ENCODE results near the gene ATP6V1F. TPM values are rescaled to one million over a fixed set of nuclear protein-coding genes. Genes with fewer than 3 reads are reported as not detected.

The ATP6V1F gene
- total RNA-seq, 5 donors from 2014 or later (not counting 1 experiment from before 2014, with no cell fraction given): 62.6 to 78.1 (median 75.5) TPM

- no peak overlapping the region for H3K27ac Mint-ChIP-seq
- peaks cover 0 to 2% (median 2%) of the 10 kb centered on the region in 3 donors for H3K9me3 Mint-ChIP-seq
- Histone ChIP-seq H3K4me3 (ENCODE audit: control insufficient read depth in 1 of 2, extremely low read depth in 1 of 2, low read length in 1 of 2) (no peak overlapping the region), H3K4me1 (ENCODE audit: control insufficient read depth in 1 of 2, extremely low read depth in 1 of 2, insufficient read depth in 2 of 2, low read length in 2 of 2) (peaks cover 0 to 5% of the 10 kb centered on the region in 2 experiments), H3K9me3 (no peaks in the 10 kb centered on the region), H3K36me3 (ENCODE audit: control insufficient read depth in 2 of 2, extremely low read depth in 1 of 2, insufficient read depth in 1 of 2, low read length in 1 of 2) (no peaks in the 10 kb centered on the region), H3K27me3 (replicated peaks in 1 of 2; ENCODE audit: control insufficient read depth in 2 of 2, extremely low read depth in 1 of 2, insufficient read depth in 2 of 2, low read length in 1 of 2) (peaks cover 0 to 51% of the 10 kb centered on the region in 2 experiments), H3K27ac (ENCODE audit: low read length) (no peak overlapping the region)
- ATAC-seq (replicated peaks in 1 of 4) (no peak), DNase-seq (no peak)
- 87% methylated on average over 16 of the region's 23 CpGs for WGBS (ENCODE audit: insufficient coverage)
- no peak overlapping the region for H3K4me3 Mint-ChIP-seq
- ChIA-PET CTCF (no interaction called here), POLR2A (no interaction called here)
- H3K36me3 Mint-ChIP-seq: no peaks in the 10 kb centered on the region
- H3K4me1 Mint-ChIP-seq: peaks cover 0 to 2% (median 0%) of the 10 kb centered on the region in 3 donors
- H3K27me3 Mint-ChIP-seq: peaks cover 8 to 20% of the 10 kb centered on the region in 2 donors
Observed at GRCh38 chr7:128893251-128894100, 30.8 kb downstream of the ATP6V1F start.

GRCh38 chr7:128894101-128894440 is 31.4 kb downstream of the ATP6V1F start:
- DNase-seq (no peak), ATAC-seq (replicated peaks in 1 of 4) (no peak)
- CTCF ChIA-PET: no interaction called here
- POLR2A ChIA-PET: no interaction called here
- no peak overlapping the region for H3K27ac Mint-ChIP-seq
- no peak overlapping the region for H3K4me3 ChIP-seq (ENCODE audit: control insufficient read depth in 1 of 2, extremely low read depth in 1 of 2, low read length in 1 of 2)
- H3K9me3 Mint-ChIP-seq: peaks cover 0 to 4% (median 4%) of the 10 kb centered on the region in 3 donors
- 100% methylated on average over 1 of the region's 6 CpGs for WGBS (ENCODE audit: insufficient coverage)
- peaks cover 0 to 2% (median 0%) of the 10 kb centered on the region in 3 donors for H3K4me1 Mint-ChIP-seq
- no peaks in the 10 kb centered on the region for H3K36me3 Mint-ChIP-seq
- peaks cover 8 to 21% of the 10 kb centered on the region in 2 donors for H3K27me3 Mint-ChIP-seq
- no peaks in the 10 kb centered on the region for H3K36me3 ChIP-seq (ENCODE audit: control insufficient read depth in 2 of 2, extremely low read depth in 1 of 2, insufficient read depth in 1 of 2, low read length in 1 of 2)
- no peak overlapping the region for H3K27ac ChIP-seq (ENCODE audit: low read length)
- H3K9me3 ChIP-seq: no peaks in the 10 kb centered on the region
- no peak overlapping the region for H3K4me3 Mint-ChIP-seq
- H3K4me1 ChIP-seq (ENCODE audit: control insufficient read depth in 1 of 2, extremely low read depth in 1 of 2, insufficient read depth in 2 of 2, low read length in 2 of 2): peaks cover 0 to 5% of the 10 kb centered on the region in 2 experiments
- H3K27me3 ChIP-seq (replicated peaks in 1 of 2; ENCODE audit: control insufficient read depth in 2 of 2, extremely low read depth in 1 of 2, insufficient read depth in 2 of 2, low read length in 1 of 2): peaks cover 0 to 45% of the 10 kb centered on the region in 2 experiments

- 100% methylated on average over 1 of the region's 3 CpGs for WGBS (ENCODE audit: insufficient coverage)
- no peak overlapping the region for H3K27ac Mint-ChIP-seq
- ChIA-PET POLR2A (no interaction called here), CTCF (interaction anchor here in 1 of 2 donors (0.6 kb wide), 1 partner anchor 13 kb away, joined by 7 read pairs; no protein-coding TSS in a partner anchor)
- no peak overlapping the region for H3K27ac ChIP-seq (ENCODE audit: low read length)
- H3K9me3 Mint-ChIP-seq: peaks cover 0 to 4% (median 4%) of the 10 kb centered on the region in 3 donors
- no peaks in the 10 kb centered on the region for H3K36me3 ChIP-seq (ENCODE audit: control insufficient read depth in 2 of 2, extremely low read depth in 1 of 2, insufficient read depth in 1 of 2, low read length in 1 of 2)
- no peak for ATAC-seq (replicated peaks in 1 of 4)
- H3K4me1 Mint-ChIP-seq: peaks cover 0 to 2% (median 0%) of the 10 kb centered on the region in 3 donors
- no peak overlapping the region for H3K4me3 Mint-ChIP-seq
- no peak overlapping the region for H3K4me3 ChIP-seq (ENCODE audit: control insufficient read depth in 1 of 2, extremely low read depth in 1 of 2, low read length in 1 of 2)
- no peak for DNase-seq
- peaks cover 0 to 34% of the 10 kb centered on the region in 2 experiments for H3K27me3 ChIP-seq (replicated peaks in 1 of 2; ENCODE audit: control insufficient read depth in 2 of 2, extremely low read depth in 1 of 2, insufficient read depth in 2 of 2, low read length in 1 of 2)
- H3K9me3 ChIP-seq: no peaks in the 10 kb centered on the region
- no peaks in the 10 kb centered on the region for H3K36me3 Mint-ChIP-seq
- peaks cover 5 to 13% of the 10 kb centered on the region in 2 donors for H3K27me3 Mint-ChIP-seq
- H3K4me1 ChIP-seq (ENCODE audit: control insufficient read depth in 1 of 2, extremely low read depth in 1 of 2, insufficient read depth in 2 of 2, low read length in 2 of 2): peaks cover 0 to 5% of the 10 kb centered on the region in 2 experiments
Observed at GRCh38 chr7:128895320-128895719, 32.7 kb downstream of the ATP6V1F start.

- H3K27me3 Mint-ChIP-seq: peaks cover 10 to 11% of the 10 kb centered on the region in 2 donors
- DNase-seq: no peak
Observed at GRCh38 chr7:128899392-128899791, 36.7 kb downstream of the ATP6V1F start.

GRCh38 chr7:128900237-128900636 is 37.6 kb downstream of the ATP6V1F start:
- Mint-ChIP-seq H3K27ac (no peak overlapping the region), H3K4me1 (peaks cover 0 to 4% (median 0%) of the 10 kb centered on the region in 3 donors), H3K4me3 (no peak overlapping the region), H3K27me3 (peaks cover 13 to 15% of the 10 kb centered on the region in 2 donors), H3K36me3 (no peaks in the 10 kb centered on the region), H3K9me3 (peaks cover 0 to 4% (median 4%) of the 10 kb centered on the region in 3 donors)
- ChIA-PET POLR2A (interaction anchor here in 1 of 2 donors (0.6 kb wide), 1 partner anchor 113 kb away, joined by 3 read pairs; no protein-coding TSS in a partner anchor), CTCF (interaction anchor here in 1 of 2 donors (0.6 kb wide), 1 partner anchor 94 kb away, joined by 4 read pairs; no protein-coding TSS in a partner anchor)
- H3K9me3 ChIP-seq: no peaks in the 10 kb centered on the region
- no CpG with 5 or more reads among the region's 1 CpG for WGBS (ENCODE audit: insufficient coverage)
- peaks cover 0 to 21% of the 10 kb centered on the region in 2 experiments for H3K27me3 ChIP-seq (replicated peaks in 1 of 2; ENCODE audit: control insufficient read depth in 2 of 2, extremely low read depth in 1 of 2, insufficient read depth in 2 of 2, low read length in 1 of 2)
- no peak for DNase-seq
- peaks cover 0 to 8% of the 10 kb centered on the region in 2 experiments for H3K4me1 ChIP-seq (ENCODE audit: control insufficient read depth in 1 of 2, extremely low read depth in 1 of 2, insufficient read depth in 2 of 2, low read length in 2 of 2)
- H3K4me3 ChIP-seq (ENCODE audit: control insufficient read depth in 1 of 2, extremely low read depth in 1 of 2, low read length in 1 of 2): no peak overlapping the region
- no peak overlapping the region for H3K27ac ChIP-seq (ENCODE audit: low read length)
- no peak for ATAC-seq (replicated peaks in 1 of 4)
- H3K36me3 ChIP-seq (ENCODE audit: control insufficient read depth in 2 of 2, extremely low read depth in 1 of 2, insufficient read depth in 1 of 2, low read length in 1 of 2): no peaks in the 10 kb centered on the region

More at GRCh38 chr7:128899392-128899791, 36.7 kb downstream of the ATP6V1F start:
- Histone ChIP-seq H3K4me3 (ENCODE audit: control insufficient read depth in 1 of 2, extremely low read depth in 1 of 2, low read length in 1 of 2) (no peak overlapping the region), H3K27ac (ENCODE audit: low read length) (no peak overlapping the region), H3K9me3 (no peaks in the 10 kb centered on the region), H3K27me3 (replicated peaks in 1 of 2; ENCODE audit: control insufficient read depth in 2 of 2, extremely low read depth in 1 of 2, insufficient read depth in 2 of 2, low read length in 1 of 2) (peaks cover 0 to 16% of the 10 kb centered on the region in 2 experiments), H3K4me1 (ENCODE audit: control insufficient read depth in 1 of 2, extremely low read depth in 1 of 2, insufficient read depth in 2 of 2, low read length in 2 of 2) (peaks cover 0 to 2% of the 10 kb centered on the region in 2 experiments), H3K36me3 (ENCODE audit: control insufficient read depth in 2 of 2, extremely low read depth in 1 of 2, insufficient read depth in 1 of 2, low read length in 1 of 2) (no peaks in the 10 kb centered on the region)
- POLR2A ChIA-PET: no interaction called here
- H3K36me3 Mint-ChIP-seq: no peaks in the 10 kb centered on the region
- no peak overlapping the region for H3K4me3 Mint-ChIP-seq
- peaks cover 0 to 1% (median 0%) of the 10 kb centered on the region in 3 donors for H3K4me1 Mint-ChIP-seq
- peaks cover 0 to 4% (median 4%) of the 10 kb centered on the region in 3 donors for H3K9me3 Mint-ChIP-seq
- H3K27ac Mint-ChIP-seq: no peak overlapping the region
- CTCF ChIA-PET: interaction anchor here in 1 of 2 donors (1.0 kb wide), 1 partner anchor 15 kb away, joined by 3 read pairs; no protein-coding TSS in a partner anchor
- no peak for ATAC-seq (replicated peaks in 1 of 4)

GRCh38 chr7:128902761-128903585 is 40.3 kb downstream of the ATP6V1F start:
- Mint-ChIP-seq H3K4me1 (peaks cover 0 to 4% (median 0%) of the 10 kb centered on the region in 3 donors), H3K36me3 (no peaks in the 10 kb centered on the region), H3K9me3 (peaks cover 0 to 4% (median 4%) of the 10 kb centered on the region in 3 donors), H3K27ac (no peak overlapping the region), H3K27me3 (peaks cover 20 to 30% of the 10 kb centered on the region in 2 donors), H3K4me3 (no peak overlapping the region)
- DNase-seq: no peak
- WGBS (ENCODE audit: insufficient coverage): 72% methylated on average over 10 of the region's 12 CpGs
- POLR2A ChIA-PET: interaction anchor here (0.6 to 0.7 kb wide), 2 partner anchors 15 to 134 kb away, joined by 3 to 4 read pairs; no protein-coding TSS in a partner anchor
- Histone ChIP-seq H3K27me3 (replicated peaks in 1 of 2; ENCODE audit: control insufficient read depth in 2 of 2, extremely low read depth in 1 of 2, insufficient read depth in 2 of 2, low read length in 1 of 2) (peaks cover 0 to 35% of the 10 kb centered on the region in 2 experiments), H3K4me3 (ENCODE audit: control insufficient read depth in 1 of 2, extremely low read depth in 1 of 2, low read length in 1 of 2) (no peak overlapping the region), H3K27ac (ENCODE audit: low read length) (no peak overlapping the region), H3K36me3 (ENCODE audit: control insufficient read depth in 2 of 2, extremely low read depth in 1 of 2, insufficient read depth in 1 of 2, low read length in 1 of 2) (no peaks in the 10 kb centered on the region), H3K4me1 (ENCODE audit: control insufficient read depth in 1 of 2, extremely low read depth in 1 of 2, insufficient read depth in 2 of 2, low read length in 2 of 2) (peaks cover 0 to 8% of the 10 kb centered on the region in 2 experiments), H3K9me3 (no peaks in the 10 kb centered on the region)
- ATAC-seq (replicated peaks in 1 of 4): no peak
- CTCF ChIA-PET: interaction anchor here (0.6 to 0.9 kb wide), 2 partner anchors 95 to 189 kb away, joined by 3 to 4 read pairs; no protein-coding TSS in a partner anchor
